T follicular helper cell (primary cell): ENCODE measurements around the gene ADAM12.
"Not testable (repeated sequence)": the region's sequence is repeated elsewhere in the genome, so short reads cannot be mapped to it uniquely, and the experiment has no call there.

ENCODE experiments used
- DNase-seq: peaks from one replicate; pipeline ENCODE4 v3.0.0-alpha.2; 2020; ENCODE audit warnings: low read depth

The ADAM12 gene

DNA sequence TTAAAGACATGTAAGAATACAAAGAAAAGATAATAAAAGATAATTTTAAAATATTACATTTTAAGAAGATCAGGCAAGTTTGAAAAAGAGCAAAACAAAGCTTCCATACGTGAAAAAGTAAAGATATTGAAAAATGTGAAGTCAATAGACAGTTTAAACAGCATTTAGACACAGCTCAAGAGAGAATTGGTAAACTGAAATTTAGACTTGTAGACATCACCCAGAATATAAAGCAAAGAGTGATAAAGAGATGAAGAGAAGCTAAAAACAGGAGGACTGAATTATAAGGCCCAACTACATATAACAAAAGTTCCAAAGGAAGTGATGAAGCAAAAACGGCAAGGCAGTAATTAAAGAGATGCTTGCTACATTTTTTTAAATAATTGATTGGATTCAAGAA is 13.8 kb downstream of the ADAM12 start:
- DNase-seq, result no peak

DNA sequence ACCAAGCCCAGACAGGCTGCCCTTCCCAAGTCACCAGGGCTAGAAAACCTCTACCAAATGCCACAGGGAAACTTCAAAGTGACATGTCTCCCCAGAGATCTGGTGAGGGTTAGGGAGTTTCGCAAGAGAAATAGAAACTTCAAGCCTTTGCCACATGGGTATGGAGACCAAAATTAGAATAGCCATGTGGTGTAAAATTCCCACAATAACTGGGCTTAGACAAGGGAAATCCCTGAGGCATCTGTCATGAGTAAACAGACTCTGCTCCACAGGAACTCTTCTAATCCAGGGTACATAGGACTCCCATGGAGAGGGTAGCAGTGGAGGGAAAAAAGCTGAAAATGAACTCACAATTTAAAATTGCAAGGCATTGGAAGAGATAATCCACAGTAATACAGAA is 14.3 kb downstream of the ADAM12 start:
- no peak for DNase-seq

DNA sequence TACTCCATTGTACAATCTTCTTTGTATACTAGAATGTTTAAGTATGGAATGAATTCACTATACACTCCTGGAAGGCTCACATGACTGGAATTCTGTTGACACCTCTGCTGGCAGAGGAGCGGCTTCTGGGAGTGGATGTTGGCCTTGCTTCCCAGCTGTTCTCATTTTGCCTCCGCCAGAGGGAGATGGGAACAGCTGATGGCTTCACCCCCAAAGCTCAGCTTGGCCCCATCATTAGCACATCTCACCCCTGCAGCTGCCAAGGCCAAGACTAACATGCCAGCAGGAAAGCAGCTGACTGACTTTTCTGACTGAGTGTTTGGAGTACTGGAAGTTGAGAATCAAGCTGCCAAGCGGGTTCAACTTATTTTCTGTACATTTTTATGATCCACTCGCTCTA is 15.1 kb downstream of the ADAM12 start:
- DNase-seq, result no peak

DNA sequence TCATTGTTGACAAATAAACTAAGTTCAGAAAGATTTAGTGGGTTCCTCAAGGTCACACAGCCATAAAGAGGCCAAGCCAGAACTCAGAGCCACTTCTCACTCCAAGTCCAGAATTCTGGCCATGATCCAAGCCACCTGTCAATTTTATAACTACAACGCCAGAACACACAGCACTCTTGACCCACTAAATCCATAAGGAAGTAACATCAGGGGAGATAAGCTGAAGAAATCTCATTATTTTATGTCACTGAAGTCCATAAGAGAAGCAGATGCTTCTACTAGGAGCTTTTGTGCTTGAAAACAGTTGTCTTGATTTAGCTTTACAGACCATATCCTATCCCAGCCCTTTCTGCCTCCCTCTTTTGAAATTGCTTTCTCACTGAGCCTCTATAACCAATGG is 15.9 kb downstream of the ADAM12 start:
- DNase-seq, result no peak

- no peak for DNase-seq
Measured at GRCh38 chr10:126369125-126369710, 19.1 kb downstream of the ADAM12 start.

DNA sequence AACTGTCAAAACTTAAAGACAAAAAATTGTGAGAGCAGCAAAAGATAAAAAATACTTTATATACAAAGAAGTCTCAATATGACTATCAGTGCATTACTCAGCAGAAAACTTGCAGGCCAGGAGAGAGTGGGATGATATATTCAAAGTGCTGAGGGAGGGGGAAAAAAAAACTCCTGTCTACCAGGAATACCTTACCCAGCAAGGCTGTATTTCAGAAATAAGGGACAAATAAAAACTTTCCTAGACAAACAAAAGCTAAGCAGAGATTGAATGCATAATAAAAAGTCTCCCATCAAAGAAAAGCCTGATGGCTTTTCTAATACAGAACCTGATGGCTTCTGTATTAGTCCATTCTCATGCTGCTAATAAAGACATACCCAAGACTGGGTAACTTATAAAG is 31.1 kb downstream of the ADAM12 start:
- no peak for DNase-seq

- no peak for DNase-seq
Measured at GRCh38 chr10:126353666-126354065, 34.6 kb downstream of the ADAM12 start.

GRCh38 chr10:126352453-126352852 is 35.8 kb downstream of the ADAM12 start:
- no peak for DNase-seq

DNA sequence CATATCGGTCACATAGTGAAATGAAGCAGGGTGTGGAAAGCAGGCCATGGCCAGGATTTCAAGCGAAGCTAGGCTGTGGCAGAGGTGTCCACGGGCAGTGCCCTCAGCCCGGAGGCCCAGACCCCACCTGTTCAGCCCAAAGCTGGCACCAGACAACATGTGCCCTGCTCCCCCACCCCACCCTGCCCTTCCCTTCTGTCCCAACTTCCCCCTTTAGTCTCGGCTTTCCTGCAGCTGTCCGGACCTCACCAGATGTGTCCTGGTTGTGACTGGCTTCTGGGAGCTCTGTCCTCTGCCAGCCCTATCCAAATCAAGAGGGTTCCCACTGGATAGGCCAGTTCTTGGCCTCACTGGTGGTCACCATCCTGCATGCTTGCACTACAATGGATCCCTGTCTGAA is 37.3 kb downstream of the ADAM12 start:
- no peak for DNase-seq

DNA sequence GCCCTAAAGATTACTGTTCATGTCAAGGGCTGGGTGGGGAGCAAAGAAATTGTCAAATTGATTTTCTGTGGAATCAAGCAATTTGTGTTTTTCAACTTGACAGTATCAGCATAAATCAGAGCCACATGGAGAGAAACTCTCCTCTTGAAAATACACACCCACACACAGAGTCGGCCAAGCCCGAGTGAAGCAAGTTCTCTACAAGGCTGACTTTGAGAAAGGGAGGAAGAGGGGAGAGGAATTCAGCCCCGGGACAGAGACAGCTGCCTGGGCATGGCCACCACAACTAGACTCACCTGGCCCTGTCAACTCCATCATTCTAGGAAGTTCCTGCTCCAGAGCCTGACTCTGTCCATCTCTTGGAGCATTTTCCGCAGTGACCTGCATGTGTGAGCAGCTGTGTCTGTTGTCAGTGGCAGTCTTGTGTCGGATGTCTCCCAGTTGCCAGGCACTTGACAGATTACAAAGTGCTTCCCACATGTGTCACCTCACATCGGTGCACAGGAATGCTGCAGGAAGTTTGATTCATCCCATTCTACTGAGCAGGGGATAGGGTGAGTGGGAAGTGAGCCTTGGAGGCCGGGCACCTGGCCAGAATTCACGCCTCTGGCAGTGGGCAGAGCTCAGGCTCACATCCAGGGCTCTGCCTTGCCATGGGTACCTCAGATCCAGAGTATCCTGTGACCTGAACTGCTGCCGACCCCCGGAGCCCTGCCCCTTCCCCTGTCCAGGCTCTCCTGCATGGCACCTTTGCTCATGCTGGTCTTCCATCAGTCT is 37.9 kb downstream of the ADAM12 start:
- no peak for DNase-seq

DNA sequence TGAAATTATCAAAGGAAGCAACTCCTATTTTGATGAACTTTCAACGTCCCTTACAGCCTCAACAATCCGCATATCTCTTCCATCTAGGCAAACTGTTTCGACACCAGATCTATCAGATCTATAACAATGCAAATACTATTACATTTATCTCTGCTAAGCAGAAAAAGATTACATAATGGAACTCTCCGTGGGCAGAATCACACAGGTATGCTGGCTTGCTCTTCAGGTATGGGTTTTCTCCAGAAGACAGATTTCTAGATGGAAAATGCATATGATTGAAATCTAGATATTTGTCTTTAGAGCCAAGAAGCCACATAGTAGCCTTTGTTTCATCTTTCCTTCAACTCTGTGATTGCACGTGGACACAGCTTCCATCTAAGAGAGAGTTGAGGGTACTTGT is 38.6 kb downstream of the ADAM12 start:
- no peak for DNase-seq

DNA sequence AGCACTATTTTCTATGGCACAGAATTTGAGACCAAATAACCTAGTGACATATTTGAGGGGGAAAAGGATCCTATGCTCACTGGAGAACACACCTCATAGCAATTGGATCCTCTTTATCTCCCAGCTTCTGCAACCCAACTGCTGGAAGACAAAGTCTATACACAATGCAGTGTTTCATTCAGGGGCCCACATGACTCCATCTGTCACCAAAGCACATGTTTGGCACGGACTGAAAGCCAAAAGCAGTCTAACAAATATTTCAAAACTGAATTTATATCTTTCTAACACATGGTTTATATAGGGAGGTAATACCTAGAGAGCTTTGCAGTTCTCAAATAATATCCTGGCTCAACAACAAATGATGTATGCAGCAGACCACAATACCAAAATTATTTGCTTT is 39.2 kb downstream of the ADAM12 start:
- no peak for DNase-seq

- not testable (repeated sequence) for DNase-seq
Measured at GRCh38 chr10:126343496-126343895, 44.8 kb downstream of the ADAM12 start.

GRCh38 chr10:126342680-126343079 is 45.6 kb downstream of the ADAM12 start:
- DNase-seq, result no peak

DNA sequence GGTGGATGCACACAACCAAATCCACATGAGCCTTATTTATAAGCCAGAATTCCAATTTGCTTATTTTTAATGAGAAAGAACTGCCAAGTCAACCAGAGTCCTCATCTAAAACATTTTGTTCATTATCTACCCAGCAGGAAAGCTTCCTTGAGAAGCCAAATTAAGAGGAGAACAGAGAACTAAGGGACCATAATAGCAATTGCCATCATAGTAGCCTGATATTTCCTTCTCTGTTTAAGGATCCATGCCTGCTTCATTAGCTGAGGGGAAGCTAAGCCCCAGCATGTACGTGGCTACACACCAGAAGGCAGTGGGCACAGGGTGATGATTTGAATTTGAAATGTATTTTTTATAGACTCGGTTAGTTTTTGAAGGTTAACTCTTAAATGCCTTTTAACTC is 46.8 kb downstream of the ADAM12 start:
- no peak for DNase-seq

- no peak for DNase-seq
Measured at GRCh38 chr10:126337251-126337810, 50.9 kb downstream of the ADAM12 start.

DNA sequence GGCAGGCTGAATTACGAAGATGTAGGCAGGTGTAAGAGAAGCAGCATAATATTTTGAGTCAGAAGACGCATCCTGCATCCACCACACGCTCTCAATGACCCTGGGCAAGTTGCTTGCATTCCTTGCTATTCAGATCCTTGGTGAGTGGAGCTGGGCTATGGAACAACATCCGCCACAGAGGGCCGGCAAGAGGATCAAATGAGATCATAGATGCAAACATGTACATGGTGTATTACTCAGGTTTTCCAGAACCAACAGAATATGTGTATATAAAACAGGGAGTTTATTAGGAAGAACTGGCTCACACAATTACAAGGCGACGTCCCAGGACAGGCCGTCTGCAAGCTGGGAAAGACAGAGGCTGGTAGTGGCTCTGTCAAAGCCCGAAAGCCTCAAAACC is 51.5 kb downstream of the ADAM12 start:
- DNase-seq, result no peak

- no peak for DNase-seq
Measured at GRCh38 chr10:126334272-126334671, 54.0 kb downstream of the ADAM12 start.

DNA sequence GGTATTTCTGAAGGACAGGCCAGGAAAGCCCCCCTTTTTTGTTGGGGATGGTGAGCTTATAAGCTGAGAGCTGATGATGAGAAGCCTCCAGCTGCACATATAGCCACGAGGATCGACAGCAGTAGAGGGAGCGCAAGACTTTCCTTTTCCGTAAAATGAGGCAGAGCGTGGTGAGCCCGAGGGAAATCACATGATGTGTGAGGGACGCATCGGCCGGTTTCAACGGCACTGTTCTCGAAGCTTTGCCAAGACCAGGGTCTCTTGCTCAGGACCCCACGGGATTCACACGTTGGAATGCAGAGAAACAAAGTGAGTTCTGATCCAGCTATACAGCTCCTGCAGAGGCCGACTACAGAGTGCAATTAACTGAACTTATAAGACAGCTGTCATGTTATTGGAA is 55.7 kb downstream of the ADAM12 start:
- DNase-seq, result no peak

DNA sequence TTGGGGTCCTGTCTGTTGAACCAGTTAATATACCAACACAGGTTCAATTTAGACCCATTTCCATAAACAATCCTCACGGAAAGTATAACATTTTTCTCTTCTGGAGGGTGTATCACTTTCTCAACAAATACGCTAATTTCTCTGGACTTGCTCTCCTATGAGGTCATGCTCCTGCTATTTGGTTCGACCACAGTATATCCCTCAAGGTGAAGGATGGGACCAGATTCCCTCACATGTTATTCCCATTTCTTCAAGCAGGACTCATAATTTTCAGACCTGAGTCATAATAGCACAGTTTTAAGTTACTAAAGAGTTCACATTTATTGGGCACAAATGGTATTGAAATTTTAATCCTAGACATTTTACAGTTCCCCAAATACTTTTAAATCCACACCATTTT is 57.2 kb downstream of the ADAM12 start:
- no peak for DNase-seq

- DNase-seq, result no peak
Measured at GRCh38 chr10:126324826-126325225, 63.5 kb downstream of the ADAM12 start.

DNA sequence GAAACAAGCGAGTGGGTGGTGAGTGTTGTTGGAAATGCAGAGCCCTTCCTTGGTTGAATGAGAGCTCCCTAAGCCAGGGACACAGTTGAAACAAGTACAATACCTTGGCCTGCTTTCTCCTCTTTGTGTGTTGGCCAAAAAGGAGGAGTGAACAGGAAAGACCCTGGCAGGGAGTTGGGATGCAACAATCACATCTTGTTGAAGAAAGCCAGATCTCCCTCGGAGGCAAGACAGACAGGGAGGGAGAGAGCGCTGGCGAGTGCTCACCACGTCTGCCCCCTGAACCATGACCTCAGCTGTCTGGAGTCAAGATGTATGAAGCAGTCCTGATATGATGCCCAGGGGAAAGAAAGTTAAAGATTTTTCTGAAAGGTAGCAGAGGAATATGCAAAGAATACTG is 66.8 kb downstream of the ADAM12 start:
- DNase-seq, result no peak

DNA sequence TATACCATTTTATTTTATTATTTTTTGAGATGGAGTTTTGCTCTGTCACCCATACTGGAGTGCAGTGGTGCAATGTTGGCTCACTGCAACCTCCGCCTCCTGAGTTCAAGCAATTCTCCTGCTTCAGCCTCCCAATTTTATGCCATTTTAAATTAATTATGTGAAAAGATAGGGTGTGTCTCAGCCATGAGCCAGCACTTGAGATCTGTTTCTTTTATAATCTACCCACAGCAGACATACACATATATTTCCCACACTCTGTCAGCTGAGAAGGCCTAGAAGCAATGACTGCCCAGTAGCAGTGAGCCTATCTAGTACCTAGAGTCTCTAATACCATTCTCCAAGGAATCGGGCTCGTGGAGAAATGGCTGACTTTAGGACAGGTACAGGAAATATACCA is 70.5 kb downstream of the ADAM12 start:
- DNase-seq, result no peak
